Breast epithelium (tissue), 3 donors: Measurements from ENCODE around the gene ANKS3.

Experiments
- POLR2A ChIP-seq: fragments of 450-650 bp; IDR thresholded peaks from one replicate; pipeline ENCODE4 v1.6.1; 2016; ENCODE audit warnings: antibody characterized with exemption, mild to moderate bottlenecking, moderate library complexity
- POLR2AphosphoS5 ChIP-seq, 3 donors: sonication (generic); formaldehyde crosslinking; IDR thresholded peaks; one replicate each; pipeline ENCODE4 v1.6.1; 2017; ENCODE audit warnings: antibody characterized with exemption in 3 of 3
- TF ChIP-seq, protein P1 (sequence below), 3 donors: fragments of 450-650 bp; IDR thresholded peaks; one replicate each; pipeline ENCODE4 v1.5.1; 2016 to 2017; ENCODE audit warnings: antibody characterized with exemption in 3 of 3, mild to moderate bottlenecking in 3 of 3, moderate library complexity in 3 of 3

DNA sequence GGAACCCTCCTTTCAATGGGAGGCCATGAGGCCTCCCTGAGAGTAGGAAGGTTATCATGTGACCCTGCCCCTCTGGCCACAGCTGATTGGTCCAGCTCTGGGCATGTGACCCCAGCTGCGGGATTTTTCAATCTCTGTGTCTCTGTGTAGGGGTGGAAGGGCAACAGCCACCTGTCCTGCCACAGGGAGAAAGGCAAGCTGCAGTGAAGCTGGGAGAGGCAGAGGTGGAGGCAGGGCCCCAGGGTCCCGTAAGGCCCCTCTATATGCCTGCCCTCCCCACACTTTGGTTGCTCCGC lies 11.2 kb upstream of the ANKS3 start:
- no peak for TF ChIP-seq POLR2A
- no peak for TF ChIP-seq POLR2AphosphoS5 (IDR thresholded peaks at IDR 0.05)
- TF ChIP-seq, protein P1, sequence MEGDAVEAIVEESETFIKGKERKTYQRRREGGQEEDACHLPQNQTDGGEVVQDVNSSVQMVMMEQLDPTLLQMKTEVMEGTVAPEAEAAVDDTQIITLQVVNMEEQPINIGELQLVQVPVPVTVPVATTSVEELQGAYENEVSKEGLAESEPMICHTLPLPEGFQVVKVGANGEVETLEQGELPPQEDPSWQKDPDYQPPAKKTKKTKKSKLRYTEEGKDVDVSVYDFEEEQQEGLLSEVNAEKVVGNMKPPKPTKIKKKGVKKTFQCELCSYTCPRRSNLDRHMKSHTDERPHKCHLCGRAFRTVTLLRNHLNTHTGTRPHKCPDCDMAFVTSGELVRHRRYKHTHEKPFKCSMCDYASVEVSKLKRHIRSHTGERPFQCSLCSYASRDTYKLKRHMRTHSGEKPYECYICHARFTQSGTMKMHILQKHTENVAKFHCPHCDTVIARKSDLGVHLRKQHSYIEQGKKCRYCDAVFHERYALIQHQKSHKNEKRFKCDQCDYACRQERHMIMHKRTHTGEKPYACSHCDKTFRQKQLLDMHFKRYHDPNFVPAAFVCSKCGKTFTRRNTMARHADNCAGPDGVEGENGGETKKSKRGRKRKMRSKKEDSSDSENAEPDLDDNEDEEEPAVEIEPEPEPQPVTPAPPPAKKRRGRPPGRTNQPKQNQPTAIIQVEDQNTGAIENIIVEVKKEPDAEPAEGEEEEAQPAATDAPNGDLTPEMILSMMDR (IDR thresholded peaks at IDR 0.05): no peak
